IPS DF 6.9 (cell line): ENCODE data around the gene EIF2S1.

Experiments
- DNase-seq: peaks from one replicate; pipeline ENCODE4 v3.0.0-alpha.2; 2013; ENCODE audit warnings: low read depth, low spot score
- H3K27ac ChIP-seq: one replicate; pipeline ENCODE4 v1.5.1; 2013; ENCODE audit warnings: low read length, control low read depth
- H3K27me3 ChIP-seq: 2 replicates; pipeline ENCODE4 v1.6.1; 2013; ENCODE audit warnings: mild to moderate bottlenecking, low read length; ENCODE audit not compliant: control insufficient read depth, insufficient read depth
- H3K36me3 ChIP-seq: 2 replicates; pipeline ENCODE4 v1.6.1; 2013; ENCODE audit warnings: low read length; ENCODE audit not compliant: control insufficient read depth, insufficient read depth
- H3K4me1 ChIP-seq: 2 replicates; pipeline ENCODE4 v1.6.1; 2013; ENCODE audit warnings: low read length; ENCODE audit not compliant: control insufficient read depth, insufficient read depth
- H3K4me3 ChIP-seq: 2 replicates; pipeline ENCODE4 v1.5.1; 2013; ENCODE audit warnings: mild to moderate bottlenecking, low read length
- H3K9me3 ChIP-seq: 2 replicates; pipeline ENCODE4 v1.6.1; 2013; ENCODE audit warnings: low read length, inconsistent platforms; ENCODE audit not compliant: control insufficient read depth, insufficient read depth
- WGBS: extraction: QIAGEN DNeasy Blood & Tissue Kit; methylation state at CpG from one replicate; pipeline ENCODE4 v1.1.7; 2013; ENCODE audit warnings: mixed read lengths, missing lambda C conversion rate; ENCODE audit not compliant: insufficient read length, insufficient coverage; 5-methylcytosine and 5-hydroxymethylcytosine counted together

Gene EIF2S1

DNA sequence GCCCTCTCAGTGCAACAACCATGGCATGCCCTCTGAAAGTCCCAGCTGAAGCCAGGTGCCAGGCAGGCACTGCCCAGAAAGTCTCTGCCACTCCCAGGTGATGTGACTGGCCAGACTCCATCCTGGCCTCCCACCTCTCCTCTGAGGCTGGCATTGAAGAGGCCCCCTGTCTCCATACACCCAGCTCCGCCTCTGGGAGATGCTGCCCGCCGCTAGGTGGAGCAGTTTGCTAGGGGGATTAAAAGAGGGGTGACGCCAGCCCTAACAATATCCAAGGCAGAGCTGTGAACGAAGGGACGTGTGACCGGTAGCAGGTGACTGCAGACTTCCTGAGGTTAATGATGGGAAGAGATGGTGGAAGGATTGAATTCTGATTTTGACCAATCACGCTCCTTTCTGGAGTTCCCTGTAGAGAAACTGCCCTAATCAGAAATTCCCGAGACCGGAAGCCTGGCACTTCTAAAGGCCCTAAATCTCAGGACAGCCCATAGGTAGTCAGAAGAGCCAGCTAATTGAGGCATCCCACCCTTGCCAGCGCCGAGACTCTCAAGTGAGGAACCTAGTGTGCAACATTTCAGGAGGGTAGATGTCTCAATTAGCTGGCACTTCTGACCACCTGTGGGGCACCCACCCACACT lies 60.1 kb downstream of the EIF2S1 start:
- Histone ChIP-seq H3K4me3 (no peak overlapping the region), H3K9me3 (no peaks in the 10 kb centered on the region), H3K27me3 (no peaks in the 10 kb centered on the region), H3K27ac (no peak overlapping the region), H3K4me1 (no peaks in the 10 kb centered on the region), H3K36me3 (no peaks in the 10 kb centered on the region)
- WGBS, result no CpG with 5 or more reads among the region's 12 CpGs
- DNase-seq, result no peak

DNA sequence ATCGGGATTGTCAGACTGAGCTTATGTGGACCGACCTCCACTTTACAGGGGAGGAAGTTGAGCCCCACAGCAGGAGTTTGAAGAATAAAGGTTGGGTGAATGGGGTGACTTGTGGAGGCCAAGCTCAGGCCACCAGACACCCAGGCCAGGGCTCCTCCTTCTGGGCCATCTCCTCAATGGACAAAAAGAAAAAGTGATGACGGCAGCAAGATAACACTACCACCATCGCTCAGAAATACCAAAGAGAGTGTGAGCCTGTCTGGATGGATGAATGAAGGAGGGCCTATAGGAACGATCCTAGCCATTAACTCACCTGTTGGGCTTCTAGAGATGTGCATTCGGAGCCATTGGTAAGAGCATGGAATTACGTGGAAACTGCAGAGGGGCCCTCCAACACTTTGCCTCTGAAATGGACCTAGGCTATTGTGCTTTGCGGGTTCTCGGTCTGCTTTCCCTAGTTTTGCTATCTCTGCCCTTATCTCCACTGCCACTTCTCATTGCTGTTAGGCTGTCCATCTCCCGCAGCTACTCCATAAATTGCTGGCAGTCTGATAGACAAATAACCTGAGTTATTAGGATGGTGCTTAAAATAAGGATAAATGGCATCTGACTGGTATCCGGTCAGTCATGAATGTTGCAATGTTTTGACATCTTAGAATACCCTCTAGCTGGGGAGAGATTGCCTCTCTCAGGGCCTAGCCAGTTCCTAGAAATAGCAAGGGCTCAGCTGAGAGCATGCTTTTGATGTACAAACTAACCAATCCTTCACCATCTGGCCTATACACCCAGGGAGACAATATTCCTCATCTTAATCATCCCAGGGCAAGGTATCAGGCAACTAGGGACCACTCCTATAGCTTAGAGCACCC lies 61.5 kb downstream of the EIF2S1 start:
- no CpG with 5 or more reads among the region's 11 CpGs for WGBS
- no peak overlapping the region for H3K4me3 ChIP-seq
- no peaks in the 10 kb centered on the region for H3K27me3 ChIP-seq
- DNase-seq, result no peak
- no peak overlapping the region for H3K27ac ChIP-seq
- no peaks in the 10 kb centered on the region for H3K36me3 ChIP-seq
- no peaks in the 10 kb centered on the region for H3K9me3 ChIP-seq
- H3K4me1 ChIP-seq, result no peaks in the 10 kb centered on the region

DNA sequence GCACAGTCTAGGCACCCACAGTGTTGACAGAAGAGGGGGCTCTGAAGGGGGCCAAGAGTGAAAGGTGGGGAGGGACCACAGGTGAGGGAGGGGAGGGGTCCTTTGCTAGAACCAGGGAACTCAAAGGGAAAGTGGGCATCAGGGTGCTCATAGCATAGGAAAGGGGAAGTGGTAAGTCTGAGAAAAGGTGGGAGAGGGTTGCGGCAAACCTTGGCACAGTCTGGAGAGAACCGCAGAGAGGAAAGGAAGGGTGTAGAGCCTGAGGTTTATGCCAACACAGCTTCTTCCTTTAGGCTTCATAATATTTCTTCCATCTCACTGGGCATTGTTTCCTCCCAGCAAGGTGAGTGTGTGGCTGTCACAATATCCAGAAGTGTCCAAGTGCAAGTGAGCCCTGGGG lies 63.3 kb downstream of the EIF2S1 start:
- no peak overlapping the region for H3K27ac ChIP-seq
- DNase-seq, result no peak
- no CpG with 5 or more reads among the region's 2 CpGs for WGBS
- H3K27me3 ChIP-seq, result no peaks in the 10 kb centered on the region
- H3K36me3 ChIP-seq, result no peaks in the 10 kb centered on the region
- H3K4me3 ChIP-seq, result no peak overlapping the region
- no peaks in the 10 kb centered on the region for H3K9me3 ChIP-seq
- no peaks in the 10 kb centered on the region for H3K4me1 ChIP-seq

DNA sequence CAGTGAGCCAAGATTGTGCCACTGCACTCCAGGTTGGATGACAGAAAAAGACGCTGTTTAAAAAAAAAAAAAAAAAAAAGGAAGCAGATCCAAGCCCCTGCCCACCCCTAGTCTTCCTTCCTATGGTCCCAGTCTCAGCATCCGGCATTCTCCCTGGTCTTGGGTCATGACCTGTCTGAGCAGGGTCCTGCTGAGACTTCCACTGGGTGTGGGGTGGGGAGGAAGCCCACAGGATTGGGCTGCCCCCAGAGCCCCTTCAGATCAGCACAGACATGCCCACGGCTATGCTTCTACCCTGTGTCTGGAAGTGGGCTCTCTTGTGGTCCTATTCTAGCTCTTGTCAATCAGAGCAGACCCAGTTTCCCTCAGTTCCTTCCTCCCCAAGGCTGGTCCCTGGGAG lies 64.4 kb downstream of the EIF2S1 start:
- WGBS, result no CpG with 5 or more reads among the region's 3 CpGs

DNA sequence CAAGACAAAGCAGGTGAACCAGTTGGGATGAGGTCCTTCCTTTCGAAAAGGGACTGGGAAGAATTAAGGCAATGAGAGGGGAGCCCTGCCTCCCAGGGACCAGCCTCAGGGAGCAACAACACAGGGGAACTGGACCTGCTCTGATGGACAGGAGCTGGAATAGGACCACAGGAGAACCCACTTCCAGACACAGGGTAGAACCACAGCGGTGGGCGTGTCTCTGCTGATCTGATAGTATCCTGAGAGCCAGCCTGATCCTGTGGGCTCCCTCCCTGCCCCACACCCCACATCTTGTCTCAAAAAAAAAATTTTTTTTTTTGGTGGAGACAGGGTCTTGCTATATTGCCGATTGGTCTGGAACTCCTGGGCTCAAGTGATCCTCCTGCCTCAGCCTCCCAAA lies 65.5 kb downstream of the EIF2S1 start:
- Histone ChIP-seq H3K27ac (no peak overlapping the region), H3K27me3 (no peaks in the 10 kb centered on the region), H3K4me3 (no peak overlapping the region), H3K9me3 (no peaks in the 10 kb centered on the region), H3K4me1 (no peaks in the 10 kb centered on the region), H3K36me3 (no peaks in the 10 kb centered on the region)
- DNase-seq, result no peak
- WGBS, result no CpG with 5 or more reads among the region's 4 CpGs

More for the DNA sequence above, 64.4 kb downstream of the EIF2S1 start:
- Histone ChIP-seq H3K27ac (no peak overlapping the region), H3K9me3 (no peaks in the 10 kb centered on the region), H3K4me1 (no peaks in the 10 kb centered on the region), H3K4me3 (no peak overlapping the region), H3K27me3 (no peaks in the 10 kb centered on the region), H3K36me3 (no peaks in the 10 kb centered on the region)
- DNase-seq, result no peak

DNA sequence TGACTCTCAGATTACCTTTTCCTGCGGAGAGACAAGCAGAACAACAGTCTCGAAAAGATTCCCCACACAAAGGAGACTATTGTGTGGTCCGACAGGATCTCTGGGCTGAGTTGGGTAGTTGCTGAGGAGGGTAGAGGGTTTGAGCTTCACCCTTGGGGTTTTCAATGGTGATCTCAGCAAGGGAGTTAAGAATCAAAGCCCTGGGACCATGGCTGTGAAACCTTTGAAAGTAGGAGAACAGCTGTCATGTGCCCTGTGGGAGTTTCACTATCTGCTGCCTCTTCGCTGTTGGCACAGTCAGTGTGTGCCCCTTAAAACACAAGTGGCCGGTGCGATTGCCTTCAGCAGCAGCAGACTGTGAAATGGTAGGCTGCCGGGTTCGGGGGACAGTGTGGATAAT lies 66.0 kb downstream of the EIF2S1 start:
- Histone ChIP-seq H3K27me3 (no peaks in the 10 kb centered on the region), H3K9me3 (no peaks in the 10 kb centered on the region), H3K4me1 (no peaks in the 10 kb centered on the region), H3K36me3 (no peaks in the 10 kb centered on the region), H3K4me3 (no peak overlapping the region), H3K27ac (no peak overlapping the region)
- no CpG with 5 or more reads among the region's 8 CpGs for whole genome bisulfite sequencing
- no peak for DNase-seq

DNA sequence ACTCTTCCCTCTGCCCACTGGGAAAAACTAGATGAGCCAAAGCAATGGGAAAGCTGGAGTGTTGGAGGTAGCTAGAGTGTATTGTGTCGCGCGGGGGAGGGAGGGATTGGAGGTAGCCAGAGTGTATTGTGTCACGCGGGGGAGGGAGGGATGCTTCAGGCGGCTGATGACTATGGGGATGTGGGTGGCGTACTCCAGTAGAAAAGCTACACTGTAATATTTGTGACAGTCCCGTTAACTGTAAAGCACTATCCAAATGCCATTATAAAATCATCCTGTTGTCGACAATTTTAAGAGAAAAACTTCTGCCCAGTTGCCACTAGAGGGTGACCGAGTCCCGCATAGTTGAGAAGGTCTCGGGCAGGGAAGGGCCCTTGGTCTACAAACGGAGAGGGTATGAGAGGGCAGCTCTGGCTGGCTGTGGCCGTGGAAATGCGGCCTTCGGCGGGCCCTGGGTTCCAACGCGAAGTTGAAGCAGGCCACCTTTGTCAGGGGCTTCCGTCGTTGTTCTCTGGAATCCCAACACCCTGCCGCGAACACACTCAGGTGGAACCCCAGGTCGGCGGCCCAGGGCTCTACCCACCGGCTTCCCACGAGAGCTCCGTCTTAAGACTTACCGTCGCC lies 67.0 kb downstream of the EIF2S1 start:
- no peak overlapping the region for H3K4me3 ChIP-seq
- H3K27ac ChIP-seq, result no peak overlapping the region
- no CpG with 5 or more reads among the region's 30 CpGs for WGBS
- 0 out of 2 replicates have a peak, but pooled peaks cover 1% of the 10 kb centered on the region for H3K4me1 ChIP-seq
- H3K27me3 ChIP-seq, result no peaks in the 10 kb centered on the region
- no peaks in the 10 kb centered on the region for H3K36me3 ChIP-seq
- H3K9me3 ChIP-seq, result no peaks in the 10 kb centered on the region
- DNase-seq, result peak; percentile 63

DNA sequence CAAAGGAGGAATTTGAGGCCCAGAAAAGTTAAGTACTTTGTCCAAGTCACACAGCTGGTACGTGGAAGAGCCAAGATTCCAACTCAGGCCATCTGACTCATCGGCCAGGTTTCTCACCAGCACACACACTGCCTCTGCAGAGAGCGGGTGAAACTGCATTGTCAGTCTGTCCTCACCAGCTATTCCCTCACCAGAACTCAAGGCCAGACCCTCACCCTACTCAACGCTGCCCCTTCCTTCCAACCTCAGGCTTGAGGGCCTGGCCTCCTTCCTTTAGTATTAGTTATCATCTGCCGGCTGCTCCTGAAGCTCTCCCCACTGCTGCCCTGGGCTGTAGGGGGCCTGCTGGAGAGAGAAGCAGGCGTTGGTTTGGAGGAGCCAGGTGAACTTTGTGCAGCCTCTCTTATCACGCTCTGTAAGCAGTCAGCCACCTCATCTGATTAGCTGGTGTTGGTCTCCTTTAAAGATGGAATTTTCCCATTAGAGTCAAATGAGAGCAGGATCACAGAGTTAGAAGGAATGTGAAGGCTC lies 68.4 kb downstream of the EIF2S1 start:
- Histone ChIP-seq H3K27me3 (no peaks in the 10 kb centered on the region), H3K4me3 (no peak overlapping the region), H3K36me3 (no peaks in the 10 kb centered on the region), H3K27ac (no peak overlapping the region), H3K9me3 (no peaks in the 10 kb centered on the region), H3K4me1 (0 out of 2 replicates have a peak, but pooled peaks cover 1% of the 10 kb centered on the region)
- DNase-seq, result no peak
- no CpG with 5 or more reads among the region's 7 CpGs for WGBS

DNA sequence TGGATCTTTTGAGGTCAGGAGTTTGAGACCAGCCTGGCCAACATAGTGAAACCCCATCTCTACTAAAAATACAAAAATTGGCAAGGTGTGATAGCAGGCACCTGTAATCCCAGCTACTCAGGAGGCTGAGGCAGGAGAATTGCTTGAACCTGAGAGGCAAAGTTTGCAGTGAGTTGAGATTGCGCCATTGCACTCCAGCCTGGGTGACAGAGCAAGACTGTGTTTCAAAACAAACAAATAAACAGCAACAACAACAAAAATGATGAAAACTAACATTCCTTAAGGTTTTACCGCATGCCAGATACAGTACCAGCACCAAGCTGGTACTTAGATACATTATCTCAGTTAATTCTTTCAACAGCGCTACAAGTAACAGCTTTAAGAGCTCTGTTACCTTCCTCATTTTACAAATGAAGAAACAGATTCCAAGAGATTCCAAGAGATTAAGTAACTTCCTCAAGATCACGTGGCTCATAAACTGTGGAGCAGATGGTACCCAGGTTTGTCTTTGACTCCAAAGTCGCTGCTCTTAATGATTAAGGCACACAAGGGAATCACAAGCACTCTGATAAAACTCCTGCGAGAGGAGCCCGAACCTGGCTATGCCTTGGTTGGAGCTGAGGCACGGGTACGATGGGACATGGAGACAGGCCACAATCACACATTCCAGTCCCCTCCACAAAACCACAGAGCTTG lies 69.5 kb downstream of the EIF2S1 start:
- Histone ChIP-seq H3K36me3 (no peaks in the 10 kb centered on the region), H3K27me3 (no peaks in the 10 kb centered on the region), H3K4me3 (no peak overlapping the region), H3K9me3 (no peaks in the 10 kb centered on the region), H3K27ac (no peak overlapping the region), H3K4me1 (0 out of 2 replicates have a peak, but pooled peaks cover 1% of the 10 kb centered on the region)
- DNase-seq, result no peak
- no CpG with 5 or more reads among the region's 9 CpGs for WGBS

DNA sequence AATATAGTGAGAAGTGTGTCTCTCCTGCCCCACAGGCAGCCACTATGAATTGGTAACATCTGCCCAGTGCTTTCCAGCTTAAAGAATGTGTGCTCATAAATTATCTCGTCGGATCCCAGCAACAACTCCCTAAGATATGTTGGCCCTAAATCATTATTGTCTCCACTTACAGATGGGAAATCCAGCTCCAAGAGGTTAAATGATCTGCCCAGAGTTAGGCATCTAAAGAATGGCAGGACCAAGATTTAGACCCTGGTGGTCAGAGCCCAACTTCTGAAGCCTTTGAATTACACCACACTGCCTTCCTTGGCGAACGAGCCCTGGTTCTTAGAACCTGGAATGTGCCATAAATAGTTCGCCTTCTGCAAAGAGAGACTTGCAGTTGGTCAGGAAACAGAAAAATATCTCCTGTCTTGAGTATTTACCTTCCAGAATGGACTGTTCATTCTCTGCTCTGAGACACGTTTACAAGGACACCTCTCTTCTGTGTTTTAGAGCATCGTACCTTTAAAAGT lies 72.0 kb downstream of the EIF2S1 start:
- H3K4me3 ChIP-seq, result no peak overlapping the region
- WGBS, result no CpG with 5 or more reads among the region's 7 CpGs
- H3K27ac ChIP-seq, result no peak overlapping the region
- H3K27me3 ChIP-seq, result no peaks in the 10 kb centered on the region
- no peaks in the 10 kb centered on the region for H3K9me3 ChIP-seq
- 0 out of 2 replicates have a peak, but pooled peaks cover 1% of the 10 kb centered on the region for H3K4me1 ChIP-seq
- no peak for DNase-seq
- no peaks in the 10 kb centered on the region for H3K36me3 ChIP-seq
